Measurements from ENCODE around the gene AGK. TPM values are rescaled to one million over a fixed set of nuclear protein-coding genes. Genes with fewer than 3 reads are reported as not detected.

Gene AGK, protein sequence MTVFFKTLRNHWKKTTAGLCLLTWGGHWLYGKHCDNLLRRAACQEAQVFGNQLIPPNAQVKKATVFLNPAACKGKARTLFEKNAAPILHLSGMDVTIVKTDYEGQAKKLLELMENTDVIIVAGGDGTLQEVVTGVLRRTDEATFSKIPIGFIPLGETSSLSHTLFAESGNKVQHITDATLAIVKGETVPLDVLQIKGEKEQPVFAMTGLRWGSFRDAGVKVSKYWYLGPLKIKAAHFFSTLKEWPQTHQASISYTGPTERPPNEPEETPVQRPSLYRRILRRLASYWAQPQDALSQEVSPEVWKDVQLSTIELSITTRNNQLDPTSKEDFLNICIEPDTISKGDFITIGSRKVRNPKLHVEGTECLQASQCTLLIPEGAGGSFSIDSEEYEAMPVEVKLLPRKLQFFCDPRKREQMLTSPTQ
- 10 to 100 TPM; 16.5 to 25.1 (median 18.1) TPM for polyA plus RNA-seq (ENCODE audit: low read depth in 6 of 6)

DNA sequence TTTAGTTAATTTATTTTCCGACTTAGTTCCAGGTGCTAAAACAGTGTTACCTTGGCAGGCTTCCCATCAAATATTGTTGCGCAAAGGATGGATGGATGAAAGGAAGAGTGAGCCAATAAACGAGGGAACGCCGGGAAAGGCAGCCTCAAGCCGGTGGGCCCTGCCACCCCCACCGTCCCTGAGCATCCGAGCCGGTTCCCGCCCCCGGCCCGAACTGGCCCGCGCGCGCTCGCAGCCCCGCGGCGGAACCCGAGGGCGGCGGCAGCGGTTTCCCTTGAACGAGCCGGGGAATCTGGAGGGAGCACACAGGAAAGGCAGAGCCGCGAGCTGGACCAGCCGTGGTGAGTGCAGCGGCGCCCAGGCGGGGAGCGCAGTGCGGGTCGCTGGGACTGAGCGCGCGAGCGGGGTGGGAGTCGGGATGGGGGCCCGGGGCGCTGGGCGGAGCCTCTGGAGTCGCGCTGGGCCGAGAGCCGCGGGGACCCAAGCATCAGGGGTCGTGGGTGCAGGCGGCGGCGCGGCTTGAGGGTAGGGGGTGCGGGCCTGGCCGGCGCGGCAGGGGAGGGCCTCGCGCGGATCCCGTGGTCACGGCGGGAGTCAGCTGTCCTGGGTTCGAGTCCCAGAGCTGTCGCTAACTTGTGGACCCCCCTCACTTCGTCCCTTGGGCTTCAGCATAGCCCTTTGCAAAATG lies at the start of gene AGK:
Gene AGK, plus strand, starts transcription at position 317 of the 688 bp plus-strand sequence. CDS start 4,057 bp downstream, outside the sequence.
- DNase-seq (peak; percentile 54), ATAC-seq (ENCODE audit: low read depth in 2 of 2) (peak; percentile 93 to 94)
- Mint-ChIP-seq H3K27ac (peak within 1 kb of the TSS; percentile 66 to 88 (median 80)), H3K4me3 (peak within 1 kb of the TSS; percentile 82 to 94 (median 86)), H3K27me3 (no peaks in the 10 kb centered on the region), H3K36me3 (peaks cover 10 to 14% of the 10 kb centered on the region in 2 donors), H3K4me1 (peaks cover 23 to 35% (median 27%) of the 10 kb centered on the region in 3 donors), H3K9me3 (peaks cover 0 to 4% (median 0%) of the 10 kb centered on the region in 7 donors)

DNA sequence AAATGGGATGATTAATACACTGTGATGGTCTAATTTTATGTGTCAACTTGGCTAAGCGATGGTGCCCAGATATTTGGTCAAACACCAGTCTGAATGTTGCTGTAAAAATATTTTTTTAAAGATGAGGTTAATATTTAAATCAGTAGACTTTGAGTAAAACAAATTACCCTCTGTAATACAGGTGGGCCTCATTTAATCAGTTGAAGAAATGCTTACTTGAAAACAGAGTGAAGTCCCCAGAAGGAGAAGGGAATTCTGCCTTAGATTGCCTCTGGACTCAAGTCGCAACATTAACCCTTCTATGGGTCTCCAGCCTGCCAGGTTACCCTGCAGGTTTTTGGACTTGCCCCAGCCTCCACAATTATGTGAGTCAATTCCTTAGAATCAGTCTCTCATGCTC lies 49.8 kb upstream of the AGK start:
- DNase-seq = no peak
- Mint-ChIP-seq H3K27ac (no peak overlapping the region), H3K36me3 (no peaks in the 10 kb centered on the region), H3K4me3 (no peak overlapping the region), H3K4me1 (no peaks in the 10 kb centered on the region), H3K27me3 (peaks cover 15 to 45% (median 40%) of the 10 kb centered on the region in 3 donors), H3K9me3 (peaks cover 0 to 4% (median 0%) of the 10 kb centered on the region in 7 donors)
- ATAC-seq (ENCODE audit: low read depth in 2 of 2) = no peak

DNA sequence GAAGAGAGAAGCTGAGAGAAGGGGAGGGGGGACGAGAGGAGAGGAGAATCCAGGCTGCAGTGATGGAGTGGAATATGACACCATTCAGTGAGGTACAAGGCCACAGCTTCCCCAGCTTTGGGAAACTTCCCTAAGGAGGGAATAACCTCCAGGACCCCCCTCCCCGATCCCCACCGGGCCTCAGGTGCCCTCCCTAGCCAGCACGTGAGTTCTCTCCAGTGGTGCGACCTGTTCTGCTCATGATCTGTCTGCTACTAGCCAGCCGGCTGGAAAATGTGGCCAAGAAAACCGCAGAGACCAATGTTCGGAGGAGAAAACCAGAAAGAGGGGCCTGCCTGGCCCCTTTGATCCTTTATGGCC lies 39.9 kb upstream of the AGK start:
- no peak for DNase-seq
- H3K4me3 Mint-ChIP-seq = peak overlapping the region in 6 of 8 donors; percentile 57 to 89 (median 79)
- H3K27ac Mint-ChIP-seq = no peak overlapping the region
- no peak for ATAC-seq (ENCODE audit: low read depth in 2 of 2)
- peaks cover 15 to 18% (median 18%) of the 10 kb centered on the region in 3 donors for H3K4me1 Mint-ChIP-seq
- H3K9me3 Mint-ChIP-seq = peaks cover 0 to 22% (median 9%) of the 10 kb centered on the region in 7 donors
- H3K27me3 Mint-ChIP-seq = peaks cover 63 to 75% (median 75%) of the 10 kb centered on the region in 3 donors
- H3K36me3 Mint-ChIP-seq = peaks cover 0 to 33% of the 10 kb centered on the region in 2 donors

DNA sequence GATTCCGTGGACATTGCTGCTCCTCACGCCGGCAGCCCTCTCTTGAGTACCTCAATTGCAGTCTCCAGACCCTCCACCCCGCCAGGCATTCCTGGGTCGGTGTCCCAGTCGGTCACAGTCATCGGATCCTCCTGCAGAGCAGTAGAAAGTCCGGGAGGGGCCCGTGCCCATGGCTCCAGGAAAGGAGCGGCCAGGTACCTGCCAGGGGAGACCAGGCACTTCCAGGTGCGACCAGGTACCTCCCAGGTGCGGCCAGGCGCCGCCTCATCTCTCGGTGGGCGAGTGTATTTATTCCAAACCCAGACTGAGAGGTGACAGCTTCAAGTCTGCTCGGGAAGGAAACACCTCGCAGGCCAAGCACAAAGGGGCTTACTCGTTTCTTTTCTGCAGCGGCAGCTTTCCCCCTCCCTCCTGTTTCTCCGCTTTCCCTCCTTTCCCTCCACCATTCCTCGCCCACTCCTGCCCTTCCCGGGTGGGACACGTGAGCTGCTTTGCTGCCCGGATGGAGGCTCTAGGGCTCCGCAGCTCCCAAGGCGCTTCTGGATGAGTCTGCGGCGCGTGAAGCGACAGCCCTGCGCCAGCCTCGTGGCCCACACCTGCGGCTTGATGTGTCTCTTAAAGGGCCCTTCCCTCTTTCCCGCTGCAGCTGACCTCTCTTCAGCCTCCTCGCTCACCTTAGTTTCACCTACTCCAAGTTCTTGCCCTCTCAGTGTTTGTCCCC lies 39.4 kb upstream of the AGK start:
- Mint-ChIP-seq H3K4me3 (peak overlapping the region in 7 of 8 donors; percentile 57 to 89 (median 80)), H3K9me3 (peaks cover 0 to 22% (median 9%) of the 10 kb centered on the region in 7 donors), H3K27me3 (peaks cover 59 to 81% (median 78%) of the 10 kb centered on the region in 3 donors), H3K27ac (peak overlapping the region in 3 of 6 donors; percentile 23 to 80 (median 26)), H3K36me3 (peaks cover 0 to 33% of the 10 kb centered on the region in 2 donors), H3K4me1 (peaks cover 15 to 18% (median 18%) of the 10 kb centered on the region in 3 donors)
- no peak for ATAC-seq (ENCODE audit: low read depth in 2 of 2)
- DNase-seq = no peak

DNA sequence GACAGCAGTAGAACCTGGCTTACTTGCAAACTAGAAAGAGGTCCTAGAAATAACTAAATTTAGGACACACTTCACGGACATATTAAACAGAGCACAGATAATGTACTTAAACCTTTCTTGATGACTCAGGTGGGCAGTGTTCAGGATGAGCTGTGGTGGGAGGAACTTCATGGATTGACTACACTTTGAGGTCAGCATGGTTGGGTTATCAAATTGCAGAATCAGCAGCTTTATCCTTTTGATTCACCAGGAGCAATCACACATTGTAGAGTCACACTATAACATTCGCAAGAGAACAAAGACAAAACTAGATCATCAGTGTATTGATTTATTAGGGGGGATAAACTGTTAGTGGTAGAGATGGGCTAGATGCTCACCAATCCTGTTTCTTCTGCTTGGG lies 38.6 kb upstream of the AGK start:
- ATAC-seq (ENCODE audit: low read depth in 2 of 2) = no peak
- H3K36me3 Mint-ChIP-seq = peaks cover 0 to 33% of the 10 kb centered on the region in 2 donors
- peak overlapping the region in 5 of 8 donors; percentile 68 to 89 (median 80) for H3K4me3 Mint-ChIP-seq
- peaks cover 15 to 18% (median 18%) of the 10 kb centered on the region in 3 donors for H3K4me1 Mint-ChIP-seq
- H3K9me3 Mint-ChIP-seq = peaks cover 0 to 22% (median 7%) of the 10 kb centered on the region in 7 donors
- H3K27ac Mint-ChIP-seq = no peak overlapping the region
- peaks cover 62 to 88% (median 84%) of the 10 kb centered on the region in 3 donors for H3K27me3 Mint-ChIP-seq
- no peak for DNase-seq

DNA sequence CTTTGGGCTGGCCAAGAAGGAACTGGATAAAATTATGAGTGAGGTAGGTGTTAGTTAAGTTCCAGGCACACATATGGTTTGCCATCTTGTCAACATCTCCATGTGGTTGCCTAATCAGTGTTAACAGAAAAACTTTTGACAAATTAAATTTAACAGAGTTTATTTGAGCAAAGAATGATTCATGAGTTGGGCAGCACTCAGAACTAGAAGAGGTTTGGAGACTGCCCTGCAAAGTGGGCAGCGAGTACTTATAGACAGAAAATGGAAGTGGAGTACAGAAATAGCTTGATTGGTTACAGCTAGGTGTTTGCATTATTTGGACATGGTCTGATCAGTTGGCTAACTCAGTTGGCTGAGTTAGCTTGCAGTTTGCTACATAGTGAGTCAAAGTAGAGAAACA lies 37.5 kb upstream of the AGK start:
- H3K4me3 Mint-ChIP-seq = no peak overlapping the region
- H3K27ac Mint-ChIP-seq = no peak overlapping the region
- no peak for DNase-seq
- H3K36me3 Mint-ChIP-seq = peaks cover 0 to 33% of the 10 kb centered on the region in 2 donors
- peaks cover 59 to 84% (median 77%) of the 10 kb centered on the region in 3 donors for H3K27me3 Mint-ChIP-seq
- peaks cover 0 to 22% (median 6%) of the 10 kb centered on the region in 7 donors for H3K9me3 Mint-ChIP-seq
- peaks cover 15 to 18% (median 18%) of the 10 kb centered on the region in 3 donors for H3K4me1 Mint-ChIP-seq
- no peak for ATAC-seq (ENCODE audit: low read depth in 2 of 2)

DNA sequence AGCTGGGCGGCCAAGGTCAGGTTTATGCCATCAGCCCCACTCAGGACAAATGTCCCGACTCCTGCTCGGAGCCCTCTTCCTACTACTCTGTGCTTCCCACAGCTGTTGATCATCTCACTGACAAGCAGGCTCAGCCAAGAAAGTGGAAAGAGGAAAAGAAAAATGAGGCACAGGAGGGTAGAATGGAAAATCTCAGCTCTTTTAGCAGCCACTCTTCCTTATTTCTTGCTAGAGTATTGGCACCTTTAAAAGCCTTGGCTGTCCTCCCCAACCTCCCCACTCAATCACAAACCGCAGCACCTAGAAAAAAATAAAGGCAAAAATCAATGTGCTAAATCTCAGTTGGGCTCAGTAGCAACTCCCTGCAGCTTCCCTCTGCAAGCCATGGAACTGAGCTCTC lies 35.3 kb upstream of the AGK start:
- H3K27ac Mint-ChIP-seq = no peak overlapping the region
- H3K36me3 Mint-ChIP-seq = peaks cover 0 to 24% of the 10 kb centered on the region in 2 donors
- H3K9me3 Mint-ChIP-seq = peaks cover 0 to 18% (median 6%) of the 10 kb centered on the region in 7 donors
- ATAC-seq (ENCODE audit: low read depth in 2 of 2) (no peak), DNase-seq (no peak)
- H3K4me3 Mint-ChIP-seq = no peak overlapping the region
- H3K4me1 Mint-ChIP-seq = peaks cover 10 to 16% (median 14%) of the 10 kb centered on the region in 3 donors
- peaks cover 48 to 75% (median 66%) of the 10 kb centered on the region in 3 donors for H3K27me3 Mint-ChIP-seq

DNA sequence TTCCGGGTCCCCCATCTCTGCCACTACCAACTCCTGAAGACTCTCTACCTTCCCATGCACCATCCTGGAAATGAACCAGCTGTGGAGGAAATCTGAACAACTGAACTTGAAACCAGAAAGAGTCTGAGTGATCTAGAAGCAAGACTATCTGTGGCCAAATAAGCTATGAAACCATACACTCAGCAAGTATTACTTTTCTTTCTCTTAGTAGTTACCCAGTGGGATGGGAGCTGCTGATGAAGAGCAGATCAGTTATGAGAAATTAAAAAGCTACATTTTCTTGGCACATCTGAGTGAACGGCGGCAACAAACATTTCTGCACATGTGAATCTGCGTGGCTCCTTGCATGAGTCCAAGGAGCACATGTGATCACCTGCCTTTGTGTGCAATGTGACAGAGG lies 31.6 kb upstream of the AGK start:
- H3K27ac Mint-ChIP-seq = no peak overlapping the region
- no peak for ATAC-seq (ENCODE audit: low read depth in 2 of 2)
- no peak for DNase-seq
- H3K9me3 Mint-ChIP-seq = peaks cover 0 to 6% (median 0%) of the 10 kb centered on the region in 7 donors
- no peak overlapping the region for H3K4me3 Mint-ChIP-seq
- H3K27me3 Mint-ChIP-seq = peaks cover 21 to 42% (median 29%) of the 10 kb centered on the region in 3 donors
- H3K36me3 Mint-ChIP-seq = peaks cover 0 to under 1% of the 10 kb centered on the region in 2 donors
- no peaks in the 10 kb centered on the region for H3K4me1 Mint-ChIP-seq

DNA sequence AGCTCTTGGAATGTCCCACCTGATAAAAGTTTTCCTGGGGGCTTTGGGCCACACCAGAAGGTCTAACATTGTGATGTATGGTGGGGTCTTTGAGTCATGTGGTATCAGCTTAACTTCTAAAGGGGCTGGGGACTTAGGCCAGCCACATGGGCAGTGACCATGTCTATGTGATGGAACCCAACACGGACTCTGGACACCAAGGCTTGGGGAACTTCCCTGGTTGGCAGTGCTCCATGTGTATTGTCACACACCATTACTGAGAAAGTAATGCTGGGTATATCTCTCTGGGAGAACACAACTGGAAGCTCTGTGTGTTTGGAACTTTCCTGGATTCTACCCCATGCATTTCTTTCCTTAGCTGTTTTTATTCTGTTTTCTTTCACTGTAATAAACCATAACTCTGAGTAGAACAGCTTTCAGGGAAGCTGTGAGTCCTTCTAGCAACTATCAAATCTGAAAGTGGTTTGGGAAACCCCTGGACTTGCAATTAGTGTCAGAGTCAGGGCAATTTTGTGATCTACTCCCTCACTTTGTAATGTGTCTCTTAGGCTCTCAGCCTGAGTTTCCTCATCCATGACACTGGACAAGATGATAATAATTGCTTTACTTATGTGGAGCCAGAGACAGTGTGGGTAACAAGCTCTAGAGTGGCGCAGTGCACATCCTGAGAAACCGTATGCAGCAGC lies 28.4 kb upstream of the AGK start:
- ATAC-seq (ENCODE audit: low read depth in 2 of 2) (no peak), DNase-seq (no peak)
- Mint-ChIP-seq H3K4me1 (no peaks in the 10 kb centered on the region), H3K9me3 (peaks cover 0 to 6% (median 0%) of the 10 kb centered on the region in 7 donors), H3K27ac (no peak overlapping the region), H3K27me3 (peaks cover 21 to 30% (median 22%) of the 10 kb centered on the region in 3 donors), H3K36me3 (no peaks in the 10 kb centered on the region), H3K4me3 (no peak overlapping the region)

DNA sequence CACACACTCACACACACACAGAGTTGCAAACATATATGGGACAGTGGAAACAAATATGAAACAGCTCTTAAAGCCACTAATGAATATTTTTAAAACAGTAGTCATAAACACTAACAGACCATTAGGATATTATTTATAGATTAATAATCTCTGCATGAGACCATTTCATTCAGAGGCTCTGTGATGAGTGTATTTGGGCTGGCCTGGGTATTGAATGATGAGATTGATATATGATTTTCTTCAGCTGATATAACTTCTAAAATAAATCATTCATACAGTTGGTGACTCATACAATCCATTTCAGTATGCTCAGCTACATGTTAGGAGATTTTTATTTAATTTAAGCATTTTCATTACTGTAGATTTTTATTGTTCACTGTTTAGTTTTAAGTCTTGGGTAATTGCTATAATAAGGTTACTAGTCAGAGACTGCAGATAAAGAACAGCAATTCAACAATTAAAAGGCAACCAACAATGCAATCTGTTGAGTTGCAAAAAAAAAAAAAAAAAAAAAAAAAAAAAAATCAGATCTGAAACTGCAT lies 25.2 kb upstream of the AGK start:
- Mint-ChIP-seq H3K27me3 (peaks cover 32 to 38% (median 37%) of the 10 kb centered on the region in 3 donors), H3K4me3 (no peak overlapping the region), H3K27ac (no peak overlapping the region), H3K4me1 (no peaks in the 10 kb centered on the region), H3K9me3 (peaks cover 0 to 5% (median 0%) of the 10 kb centered on the region in 7 donors), H3K36me3 (no peaks in the 10 kb centered on the region)
- no peak for DNase-seq
- ATAC-seq (ENCODE audit: low read depth in 2 of 2) = no peak

DNA sequence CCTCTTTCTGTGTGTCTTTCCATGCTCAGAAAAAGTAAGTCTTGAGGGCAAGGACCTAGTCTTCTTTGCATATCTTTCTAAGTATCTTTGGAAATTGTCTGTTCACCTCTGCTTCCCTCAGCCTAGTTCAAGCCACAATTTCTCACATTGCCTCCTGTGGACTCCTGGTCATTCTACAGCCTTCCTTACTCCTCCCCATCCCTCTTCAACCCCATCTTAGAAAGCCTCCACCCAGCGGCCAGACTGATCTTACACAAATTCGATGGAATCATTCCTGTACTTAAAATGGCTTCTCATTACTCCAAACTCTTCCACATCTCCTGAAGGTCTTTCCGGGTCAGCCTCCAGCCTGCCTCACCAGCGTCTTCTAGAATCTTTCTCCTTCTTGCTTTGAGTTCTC lies 24.1 kb upstream of the AGK start:
- DNase-seq (no peak), ATAC-seq (ENCODE audit: low read depth in 2 of 2) (no peak)
- Mint-ChIP-seq H3K4me3 (no peak overlapping the region), H3K4me1 (no peaks in the 10 kb centered on the region), H3K9me3 (peaks cover 0 to 5% (median 0%) of the 10 kb centered on the region in 7 donors), H3K27me3 (peaks cover 35 to 38% (median 37%) of the 10 kb centered on the region in 3 donors), H3K27ac (peak overlapping the region in 1 of 6 donors; percentile 22), H3K36me3 (no peaks in the 10 kb centered on the region)

DNA sequence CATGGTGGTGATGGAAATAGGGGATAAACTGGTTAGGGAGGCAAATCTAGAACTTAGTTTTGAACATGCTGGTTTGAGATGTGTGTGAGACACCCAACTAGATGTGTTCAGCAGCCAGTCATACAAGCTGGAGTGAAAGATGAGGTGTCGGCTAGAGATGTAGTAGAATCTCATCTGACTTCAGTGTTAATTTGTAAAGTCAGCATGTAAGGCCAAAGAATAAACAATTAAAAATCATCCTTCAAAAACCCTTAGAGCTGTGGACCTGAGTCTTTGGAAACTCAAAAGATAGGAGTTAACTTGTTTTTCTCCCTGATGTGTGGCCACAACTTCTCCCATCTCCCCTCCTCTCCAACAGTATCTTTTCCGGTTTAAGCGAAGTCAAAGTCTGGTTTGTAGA lies 22.8 kb upstream of the AGK start:
- Mint-ChIP-seq H3K27me3 (peaks cover 34 to 38% (median 37%) of the 10 kb centered on the region in 3 donors), H3K9me3 (peaks cover 0 to 5% (median 0%) of the 10 kb centered on the region in 7 donors), H3K4me1 (peaks cover 0 to 3% (median 0%) of the 10 kb centered on the region in 3 donors), H3K36me3 (no peaks in the 10 kb centered on the region), H3K27ac (no peak overlapping the region), H3K4me3 (no peak overlapping the region)
- DNase-seq (no peak), ATAC-seq (ENCODE audit: low read depth in 2 of 2) (no peak)
